Tibial artery (tissue), 4 donors: Measurements from ENCODE around the gene NIPAL3.

Experiments
- DNase-seq, 2 donors: peaks; one replicate each; pipeline ENCODE4 v3.0.0-alpha.2; 2019
- H3K27ac ChIP-seq, 2 donors: fragments of 200-600 bp; sonication (generic) in 1 of 2; 1 replicate in 1 of 2; 2 replicates in 1 of 2; pipeline ENCODE4 v1.5.1; 2018 to 2019; ENCODE audit warnings: mild to moderate bottlenecking in 1 of 2
- H3K27me3 ChIP-seq, 2 donors: fragments of 200-600 bp; sonication (generic) in 1 of 2; one replicate each; pipeline versions ENCODE4 v1.5.1 to v1.6.0; 2016 to 2019
- H3K36me3 ChIP-seq, 3 donors: fragments of 200-600 bp; sonication (generic) in 2 of 3; one replicate each; pipeline ENCODE4 v1.5.1; 2016 to 2019; ENCODE audit warnings: mild to moderate bottlenecking in 2 of 3
- H3K4me1 ChIP-seq, 4 donors: fragments of 200-600 bp; sonication (generic) in 2 of 4; 1 replicate in 3 of 4; 2 replicates in 1 of 4; pipeline ENCODE4 v1.5.1; 2016 to 2019
- H3K4me3 ChIP-seq, 2 donors: fragments of 200-600 bp; sonication (generic) in 1 of 2; 1 replicate in 1 of 2; 2 replicates in 1 of 2; pipeline ENCODE4 v1.5.1; 2018 to 2019; ENCODE audit warnings: mild to moderate bottlenecking in 2 of 2
- H3K9me3 ChIP-seq, 3 donors: fragments of 200-600 bp; sonication (generic) in 1 of 3; one replicate each; pipeline ENCODE4 v1.5.1; 2016 to 2019
- CTCF ChIP-seq, 2 experiments: fragments of 200-600 bp in 1 of 2; fragments of 450-650 bp in 1 of 2; IDR thresholded peaks; one replicate each; pipeline ENCODE4 v1.5.1; 2017 to 2019; ENCODE audit warnings: antibody characterized with exemption in 2 of 2, mild to moderate bottlenecking in 1 of 2, moderate library complexity in 1 of 2
- intact Hi-C: fragments of 100-400 bp; cut with DNase I; formaldehyde crosslinking; loops from one replicate; pipeline ENCODE4 v1.15.0; 2023; ENCODE audit warnings: low total_unique reads

Gene NIPAL3

GRCh38 chr1:24386931-24387330 lies 28.7 kb upstream of the NIPAL3 start:
- Histone ChIP-seq H3K36me3 (no peaks in the 10 kb centered on the region), H3K9me3 (no peaks in the 10 kb centered on the region), H3K4me3 (no peak overlapping the region), H3K4me1 (peaks cover 0 to under 1% (median 0%) of the 10 kb centered on the region in 4 donors), H3K27ac (no peak overlapping the region), H3K27me3 (peaks cover 0 to 5% of the 10 kb centered on the region in 2 donors)
- intact Hi-C loops = no loop called here
- no peak for DNase-seq
- TF ChIP-seq CTCF (IDR thresholded peaks at IDR 0.05) = no peak

DNA sequence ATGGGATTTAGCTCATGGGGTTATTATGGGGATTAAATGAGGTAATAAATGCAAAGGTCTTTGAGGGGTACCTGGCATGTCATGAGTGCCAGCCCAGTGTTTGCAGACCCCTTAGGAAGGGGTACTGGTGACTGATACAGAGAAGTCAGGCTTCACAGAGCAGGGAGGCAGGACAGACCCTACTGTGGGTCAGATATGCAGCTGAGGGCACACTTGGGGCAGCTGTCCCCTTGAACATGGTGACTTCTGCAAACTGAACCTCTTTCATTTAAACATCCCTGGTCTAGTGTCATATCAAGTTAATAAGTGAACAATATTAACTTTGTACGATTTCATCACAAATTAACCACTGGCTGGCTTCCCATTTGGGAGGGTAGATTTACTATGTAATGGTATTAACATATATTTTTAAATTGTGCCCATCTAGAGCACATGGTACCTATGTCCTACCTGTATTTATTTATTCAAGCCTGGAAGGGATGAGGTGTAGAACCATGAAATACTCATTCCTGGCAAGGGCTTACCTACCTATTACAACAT lies 27.9 kb upstream of the NIPAL3 start:
- H3K4me1 ChIP-seq = peaks cover 0 to 4% (median 0%) of the 10 kb centered on the region in 4 donors
- no peaks in the 10 kb centered on the region for H3K9me3 ChIP-seq
- H3K4me3 ChIP-seq = no peak overlapping the region
- intact Hi-C loops = no loop called here
- no peaks in the 10 kb centered on the region for H3K36me3 ChIP-seq
- no peak for DNase-seq
- no peak overlapping the region for H3K27ac ChIP-seq
- H3K27me3 ChIP-seq = peaks cover 0 to 8% of the 10 kb centered on the region in 2 donors
- no peak for TF ChIP-seq CTCF (IDR thresholded peaks at IDR 0.05)

GRCh38 chr1:24388331-24388885 lies 27.2 kb upstream of the NIPAL3 start:
- Histone ChIP-seq H3K9me3 (no peaks in the 10 kb centered on the region), H3K27me3 (peaks cover 0 to 12% of the 10 kb centered on the region in 2 donors), H3K4me3 (no peak overlapping the region), H3K36me3 (no peaks in the 10 kb centered on the region), H3K27ac (no peak overlapping the region), H3K4me1 (peaks cover 0 to 4% (median 0%) of the 10 kb centered on the region in 4 donors)
- no peak for TF ChIP-seq CTCF (IDR thresholded peaks at IDR 0.05)
- DNase-seq = no peak
- intact Hi-C loops = no loop called here

GRCh38 chr1:24389231-24389678 lies 26.3 kb upstream of the NIPAL3 start:
- peaks cover 0 to 4% (median 0%) of the 10 kb centered on the region in 4 donors for H3K4me1 ChIP-seq
- H3K27ac ChIP-seq = no peak overlapping the region
- no peaks in the 10 kb centered on the region for H3K9me3 ChIP-seq
- peaks cover 0 to 15% of the 10 kb centered on the region in 2 donors for H3K27me3 ChIP-seq
- DNase-seq = no peak
- H3K4me3 ChIP-seq = no peak overlapping the region
- no peaks in the 10 kb centered on the region for H3K36me3 ChIP-seq
- intact Hi-C loops = no loop called here
- TF ChIP-seq CTCF (IDR thresholded peaks at IDR 0.05) = no peak

DNA sequence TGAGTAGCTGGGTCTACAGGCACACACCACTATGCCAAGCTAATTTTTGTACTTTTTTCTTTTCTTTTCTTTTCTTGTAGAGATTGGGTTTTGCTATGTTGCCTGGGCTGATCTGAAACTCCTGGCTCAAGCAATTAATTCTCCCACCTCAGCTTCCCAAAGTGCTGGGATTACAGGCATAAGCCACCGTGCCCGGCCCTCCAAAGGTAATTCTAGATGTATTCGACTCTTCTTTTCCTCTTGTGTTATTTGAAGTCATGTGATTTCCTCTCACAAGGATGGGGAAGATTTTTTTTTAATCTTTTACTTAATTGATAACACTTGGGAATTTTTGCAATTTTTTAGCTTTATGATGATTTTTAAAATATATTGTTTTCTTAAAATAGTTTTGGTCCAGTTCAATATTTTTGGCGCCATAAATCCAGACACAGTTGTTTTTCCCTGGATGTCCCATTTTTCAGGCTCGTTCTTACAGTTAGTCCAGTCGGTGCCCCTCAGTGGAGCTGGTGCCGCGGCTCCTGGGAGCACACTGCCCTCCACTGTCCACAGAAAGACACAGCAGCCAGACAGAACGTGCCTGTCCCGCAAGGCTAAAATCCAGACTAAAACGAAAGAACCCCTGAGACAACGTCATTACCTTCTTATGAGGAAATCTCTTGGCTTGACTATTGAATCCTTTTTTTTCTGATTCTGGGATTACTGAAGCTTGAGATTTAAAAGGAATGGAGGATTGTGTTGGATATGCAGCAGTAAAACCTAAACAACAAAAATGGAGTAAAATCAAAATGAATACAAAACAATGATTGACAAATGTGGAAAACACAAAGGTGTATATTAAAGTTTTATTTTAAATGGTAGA lies 24.4 kb upstream of the NIPAL3 start:
- Histone ChIP-seq H3K4me1 (peaks cover 0 to 4% (median 0%) of the 10 kb centered on the region in 4 donors), H3K4me3 (no peak overlapping the region), H3K27ac (peak overlapping the region; percentile 42 to 53), H3K36me3 (no peaks in the 10 kb centered on the region), H3K27me3 (peaks cover 0 to 15% of the 10 kb centered on the region in 2 donors), H3K9me3 (no peaks in the 10 kb centered on the region)
- peak; percentile 79 to 85 for DNase-seq
- intact Hi-C loops = loop anchor here (2.0 kb wide), 1 partner anchor 192 kb away; no protein-coding TSS in a partner anchor
- peak; percentile 94 to 96 for TF ChIP-seq CTCF (IDR thresholded peaks at IDR 0.05)
